ENCODE results near the gene PARVB. TPM values are rescaled to one million over a fixed set of nuclear protein-coding genes. Genes with fewer than 3 reads are reported as not detected.

PARVB gene
- total and polyA plus RNA-seq, 11 donors, result 54.9 to 172 (median 95.8) TPM

GRCh38 chr22:44001521-44001920, 22.6 kb upstream of the PARVB start:
- ATAC-seq (no peak), DNase-seq (no peak)
- H3K27ac ChIP-seq, result no peak overlapping the region
- H3K4me1 ChIP-seq, result peaks cover 0 to 35% (median 4%) of the 10 kb centered on the region in 12 donors
- H3K4me3 ChIP-seq, result no peak overlapping the region
- WGBS, 4 donors, result 90 to 95% (median 93%) methylated on average over 7 of the region's 7 CpGs
- peaks cover 0 to 5% (median 0%) of the 10 kb centered on the region in 12 donors for H3K9me3 ChIP-seq
- TF ChIP-seq POLR2A (IDR thresholded peaks at IDR 0.05), result no peak
- TF ChIP-seq, protein P1, sequence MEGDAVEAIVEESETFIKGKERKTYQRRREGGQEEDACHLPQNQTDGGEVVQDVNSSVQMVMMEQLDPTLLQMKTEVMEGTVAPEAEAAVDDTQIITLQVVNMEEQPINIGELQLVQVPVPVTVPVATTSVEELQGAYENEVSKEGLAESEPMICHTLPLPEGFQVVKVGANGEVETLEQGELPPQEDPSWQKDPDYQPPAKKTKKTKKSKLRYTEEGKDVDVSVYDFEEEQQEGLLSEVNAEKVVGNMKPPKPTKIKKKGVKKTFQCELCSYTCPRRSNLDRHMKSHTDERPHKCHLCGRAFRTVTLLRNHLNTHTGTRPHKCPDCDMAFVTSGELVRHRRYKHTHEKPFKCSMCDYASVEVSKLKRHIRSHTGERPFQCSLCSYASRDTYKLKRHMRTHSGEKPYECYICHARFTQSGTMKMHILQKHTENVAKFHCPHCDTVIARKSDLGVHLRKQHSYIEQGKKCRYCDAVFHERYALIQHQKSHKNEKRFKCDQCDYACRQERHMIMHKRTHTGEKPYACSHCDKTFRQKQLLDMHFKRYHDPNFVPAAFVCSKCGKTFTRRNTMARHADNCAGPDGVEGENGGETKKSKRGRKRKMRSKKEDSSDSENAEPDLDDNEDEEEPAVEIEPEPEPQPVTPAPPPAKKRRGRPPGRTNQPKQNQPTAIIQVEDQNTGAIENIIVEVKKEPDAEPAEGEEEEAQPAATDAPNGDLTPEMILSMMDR (IDR thresholded peaks at IDR 0.05), result no peak
- intact Hi-C loops (cut with DNase I), result no loop called here
- no peaks in the 10 kb centered on the region for H3K27me3 ChIP-seq
- peaks cover 0 to 35% (median 11%) of the 10 kb centered on the region in 9 donors for H3K36me3 ChIP-seq

GRCh38 chr22:44002324-44002723, 21.8 kb upstream of the PARVB start:
- Histone ChIP-seq H3K27me3 (no peaks in the 10 kb centered on the region), H3K4me1 (peaks cover 0 to 35% (median 4%) of the 10 kb centered on the region in 12 donors), H3K36me3 (peaks cover 0 to 27% (median 7%) of the 10 kb centered on the region in 9 donors), H3K4me3 (no peak overlapping the region), H3K9me3 (peaks cover 0 to 5% (median 0%) of the 10 kb centered on the region in 12 donors), H3K27ac (peak overlapping the region in 1 of 12 donors; percentile 13)
- TF ChIP-seq, protein P1 (IDR thresholded peaks at IDR 0.05), result no peak
- TF ChIP-seq POLR2A (IDR thresholded peaks at IDR 0.05), result no peak
- WGBS, 4 donors, result 83 to 93% (median 86%) methylated on average over 11 of the region's 11 CpGs
- ATAC-seq (no peak), DNase-seq (no peak)
- intact Hi-C loops (cut with DNase I), result loop anchor here in 1 of 10 donors (2.0 kb wide), 1 partner anchor 18 kb away; no protein-coding TSS in a partner anchor

DNA sequence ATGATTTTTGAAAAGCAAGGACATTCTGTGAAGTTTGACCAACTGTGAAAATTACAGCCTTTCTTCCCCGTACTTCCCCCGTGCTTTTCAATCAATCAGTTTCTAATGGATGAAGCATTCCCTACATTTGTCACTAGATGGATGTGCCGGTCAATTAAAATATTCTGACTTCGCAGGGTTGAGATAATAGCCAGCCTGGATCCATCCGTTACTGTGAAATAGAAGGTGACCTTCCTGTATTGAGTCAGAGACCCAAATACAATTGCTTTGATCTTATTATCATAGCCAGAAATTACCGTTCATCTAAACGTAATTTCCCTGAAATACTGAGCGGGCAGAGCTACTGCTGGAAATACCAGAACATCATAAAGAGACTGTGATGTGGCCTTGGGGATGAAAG, 21.1 kb upstream of the PARVB start:
- Histone ChIP-seq H3K27ac (peak overlapping the region in 1 of 12 donors; percentile 13), H3K27me3 (no peaks in the 10 kb centered on the region), H3K36me3 (peaks cover 0 to 20% (median 7%) of the 10 kb centered on the region in 9 donors), H3K4me3 (no peak overlapping the region), H3K9me3 (peaks cover 0 to 5% (median 0%) of the 10 kb centered on the region in 12 donors), H3K4me1 (peaks cover 0 to 33% (median 4%) of the 10 kb centered on the region in 12 donors)
- WGBS, 4 donors, result 78 to 88% (median 86%) methylated on average over 8 of the region's 8 CpGs
- ATAC-seq, result no peak
- DNase-seq, result no peak
- TF ChIP-seq POLR2A (IDR thresholded peaks at IDR 0.05), result no peak
- TF ChIP-seq, protein P1 (IDR thresholded peaks at IDR 0.05), result no peak
- intact Hi-C loops (cut with DNase I), result loop anchor here in 1 of 10 donors (2.0 kb wide), 1 partner anchor 18 kb away; no protein-coding TSS in a partner anchor

- 52 to 79% (median 59%) methylated on average over 7 of the region's 7 CpGs for WGBS, 4 donors
- peaks cover 0 to 5% (median 0%) of the 10 kb centered on the region in 12 donors for H3K9me3 ChIP-seq
- TF ChIP-seq, protein P1 (IDR thresholded peaks at IDR 0.05), result peak in 8 of 12 donors; percentile 11 to 46 (median 31)
- TF ChIP-seq POLR2A (IDR thresholded peaks at IDR 0.05), result no peak
- ATAC-seq (peak in 1 of 4 donors; percentile 20), DNase-seq (peak in 1 of 5 donors; percentile 32)
- H3K27me3 ChIP-seq, result no peaks in the 10 kb centered on the region
- intact Hi-C loops (cut with DNase I), result loop anchor here in 1 of 10 donors (2.0 kb wide), 1 partner anchor 17 kb away; no protein-coding TSS in a partner anchor
- no peak overlapping the region for H3K4me3 ChIP-seq
- no peak overlapping the region for H3K27ac ChIP-seq
- peaks cover 0 to 15% (median 4%) of the 10 kb centered on the region in 9 donors for H3K36me3 ChIP-seq
- peaks cover 0 to 28% (median 4%) of the 10 kb centered on the region in 12 donors for H3K4me1 ChIP-seq
These were observed 20.5 kb upstream of the PARVB start for GRCh38 chr22:44003405-44004103.
